Thyroid gland (tissue), 4 donors: ENCODE data around the gene CUL5. TPM values are rescaled to one million over a fixed set of nuclear protein-coding genes. Genes with fewer than 3 reads are reported as not detected.

Experiments
- DNase-seq, 2 donors: peaks; one replicate each; pipeline ENCODE4 v3.0.0-alpha.2; 2019
- H3K27ac ChIP-seq, 3 donors: fragments of 200-600 bp; sonication (generic); 1 replicate in 2 of 3; 2 replicates in 1 of 3; pipeline ENCODE4 v1.5.1; 2016 to 2019; ENCODE audit warnings: mild to moderate bottlenecking in 1 of 3, moderate library complexity in 1 of 3
- H3K27me3 ChIP-seq: fragments of 200-600 bp; sonication (generic); one replicate; pipeline ENCODE4 v1.5.1; 2019
- H3K36me3 ChIP-seq, 2 donors: fragments of 200-600 bp; sonication (generic); one replicate each; pipeline ENCODE4 v1.5.1; 2016 to 2019
- H3K4me1 ChIP-seq, 2 donors: fragments of 200-600 bp; sonication (generic); one replicate each; pipeline ENCODE4 v1.5.1; 2017 to 2019
- H3K4me3 ChIP-seq, 3 donors: fragments of 200-600 bp; sonication (generic); replicated peaks in 1 of 3; 1 replicate in 2 of 3; 2 replicates in 1 of 3; pipeline ENCODE4 v1.5.1; 2016; ENCODE audit warnings: mild to moderate bottlenecking in 1 of 3
- H3K9me3 ChIP-seq: fragments of 200-600 bp; sonication (generic); one replicate; pipeline ENCODE4 v1.5.1; 2017
- POLR2A ChIP-seq, 2 donors: fragments of 450-650 bp; IDR thresholded peaks; one replicate each; pipeline ENCODE4 v1.6.1; 2017; ENCODE audit warnings: antibody characterized with exemption in 2 of 2, mild to moderate bottlenecking in 2 of 2, moderate library complexity in 1 of 2
- WGBS, 2 donors: methylation state at CpG; one replicate each; pipeline ENCODE4 v1.1.5; 2017; 5-methylcytosine and 5-hydroxymethylcytosine counted together
- intact Hi-C: fragments of 100-400 bp; cut with DNase I; formaldehyde crosslinking; loops from one replicate; pipeline ENCODE4 v1.15.1; 2023
- small RNA-seq: library from RNA; depleted of rRNA; stranded (forward); fragments of <200 nt; gene quantifications from one replicate; pipeline ENCODE3, GENCODE V24; 2016
- total RNA-seq, 4 donors: library from RNA; depleted of rRNA; stranded (reverse); fragments of >200 nt; gene quantifications; one replicate each; pipeline ENCODE4 v1.2.3, GENCODE V29; 2016
- TF ChIP-seq, protein P1 (sequence below), 6 experiments: fragments of 200-600 bp in 3 of 6; fragments of 450-650 bp in 3 of 6; sonication (generic) in 3 of 6; IDR thresholded peaks; one replicate each; pipeline ENCODE4 v1.5.1; 2016 to 2019; ENCODE audit warnings: antibody characterized with exemption in 6 of 6, mild to moderate bottlenecking in 2 of 6, inconsistent platforms in 1 of 6, moderate library complexity in 1 of 6

The CUL5 gene
- total RNA-seq, 4 donors from 2014 or later = 39.5 to 57.0 (median 45.4) TPM

DNA sequence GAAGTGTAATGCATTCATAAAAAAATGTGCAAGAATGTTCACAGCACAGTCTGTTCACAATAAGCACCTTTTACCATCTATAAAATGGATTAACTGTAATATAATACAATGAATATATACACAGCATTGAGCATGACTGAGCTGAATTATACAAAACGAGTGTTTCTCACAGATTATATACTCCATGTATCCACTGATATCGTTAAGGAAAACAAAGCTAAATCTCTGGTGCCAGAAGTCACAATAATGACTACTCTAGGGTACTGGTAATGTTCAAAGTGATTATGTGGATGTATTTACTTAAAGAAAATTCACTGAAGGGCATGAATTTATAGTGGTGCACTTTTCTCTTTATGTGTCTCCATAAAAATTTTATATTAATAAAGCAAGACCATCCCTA is 145.9 kb downstream of the CUL5 start:
- WGBS, 2 donors = 84 to 89% methylated on average over 2 of the region's 2 CpGs
- H3K4me3 ChIP-seq = no peak overlapping the region
- no peak for DNase-seq
- intact Hi-C loops = no loop called here
- H3K9me3 ChIP-seq = no peaks in the 10 kb centered on the region
- no peak for TF ChIP-seq POLR2A (IDR thresholded peaks at IDR 0.05)
- TF ChIP-seq, protein P1, sequence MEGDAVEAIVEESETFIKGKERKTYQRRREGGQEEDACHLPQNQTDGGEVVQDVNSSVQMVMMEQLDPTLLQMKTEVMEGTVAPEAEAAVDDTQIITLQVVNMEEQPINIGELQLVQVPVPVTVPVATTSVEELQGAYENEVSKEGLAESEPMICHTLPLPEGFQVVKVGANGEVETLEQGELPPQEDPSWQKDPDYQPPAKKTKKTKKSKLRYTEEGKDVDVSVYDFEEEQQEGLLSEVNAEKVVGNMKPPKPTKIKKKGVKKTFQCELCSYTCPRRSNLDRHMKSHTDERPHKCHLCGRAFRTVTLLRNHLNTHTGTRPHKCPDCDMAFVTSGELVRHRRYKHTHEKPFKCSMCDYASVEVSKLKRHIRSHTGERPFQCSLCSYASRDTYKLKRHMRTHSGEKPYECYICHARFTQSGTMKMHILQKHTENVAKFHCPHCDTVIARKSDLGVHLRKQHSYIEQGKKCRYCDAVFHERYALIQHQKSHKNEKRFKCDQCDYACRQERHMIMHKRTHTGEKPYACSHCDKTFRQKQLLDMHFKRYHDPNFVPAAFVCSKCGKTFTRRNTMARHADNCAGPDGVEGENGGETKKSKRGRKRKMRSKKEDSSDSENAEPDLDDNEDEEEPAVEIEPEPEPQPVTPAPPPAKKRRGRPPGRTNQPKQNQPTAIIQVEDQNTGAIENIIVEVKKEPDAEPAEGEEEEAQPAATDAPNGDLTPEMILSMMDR (IDR thresholded peaks at IDR 0.05) = no peak
- H3K27ac ChIP-seq = no peak overlapping the region
- peaks cover 4 to 10% of the 10 kb centered on the region in 2 donors for H3K36me3 ChIP-seq
- no peaks in the 10 kb centered on the region for H3K4me1 ChIP-seq
- no peaks in the 10 kb centered on the region for H3K27me3 ChIP-seq

Small RNA genes within 50 kb of the gene (small RNA-seq; reads per million reads assigned to genes)
- not detected for gene RF00019

Other genes with a start within 250 kb of the CUL5 start
- 10 to 100 TPM in 1 of 4 donors, 1 to 10 TPM in 3; 8.9 to 12.9 (median 9.3) TPM for gene SLC35F2, start 150.1 kb upstream of the CUL5 start, total RNA-seq
- gene RAB39A, start 80.5 kb upstream of the CUL5 start, total RNA-seq = 1 to 10 TPM in 1 of 4 donors, under 1 TPM in 2, not detected in 1; 0.11 to 1.1 (median 0.54) TPM
- gene ACAT1, start 112.7 kb downstream of the CUL5 start, total RNA-seq = 100 to 1,000 TPM in 2 of 4 donors, 10 to 100 TPM in 2; 69.9 to 399 (median 144) TPM
- gene NPAT, start 213.7 kb downstream of the CUL5 start, total RNA-seq = 10 to 100 TPM; 20.6 to 48.0 (median 27.4) TPM
- 100 to 1,000 TPM in 3 of 4 donors, 10 to 100 TPM in 1; 84.4 to 207 (median 137) TPM for gene ATM, start 214.2 kb downstream of the CUL5 start, total RNA-seq